IMR-90 (cell line): ENCODE measurements around the gene ARMC3. TPM values are rescaled to one million over a fixed set of nuclear protein-coding genes. Genes with fewer than 3 reads are reported as not detected.

Experiments
- ATAC-seq: fragments of 200-7000 bp; cut with Tn5 transposase; 2 replicates; pipeline ENCODE4 v1.9.1; 2020; ENCODE audit warnings: low read depth, mild to moderate bottlenecking, moderate library complexity
- BruUV-seq: library from RNA; stranded (reverse); fragments of 400-500 nt; replicated peaks from 2 replicates; lab custom pipeline; 2021; lab: Mats Ljungman, UMichigan
- CTCF ChIA-PET: fragments of 300-600 bp; formaldehyde crosslinking; extraction: SDS; loops from one replicate; lab custom pipeline; 2021; ENCODE audit warnings: antibody characterized with exemption; lab: Yijun Ruan, JAX
- POLR2A ChIA-PET: fragments of 300-600 bp; sonication (Branson Sonifier 250); formaldehyde crosslinking; loops from one replicate; lab custom pipeline; 2022; ENCODE audit warnings: antibody characterized with exemption; ENCODE audit not compliant: unreplicated experiment; lab: Charles Lee
- DNase-seq: peaks from one replicate; pipeline ENCODE4 v3.0.0; 2013
- H2AFZ ChIP-seq: replicated peaks from 2 replicates; pipeline ENCODE3; 2013; ENCODE audit warnings: low read length, mild to moderate bottlenecking; ENCODE audit not compliant: poor library complexity
- H2AK5ac ChIP-seq: 2 replicates; pipeline ENCODE4 v1.6.1; 2013; ENCODE audit warnings: low read depth, low read length, inconsistent platforms
- H2AK9ac ChIP-seq: replicated peaks from 2 replicates; pipeline ENCODE3; 2013; ENCODE audit warnings: mild to moderate bottlenecking, low read depth, low read length, moderate library complexity; ENCODE audit not compliant: poor library complexity
- H2BK120ac ChIP-seq: 2 replicates; pipeline ENCODE4 v1.6.1; 2013; ENCODE audit warnings: low read depth, low read length, inconsistent platforms
- H2BK15ac ChIP-seq: 3 replicates; pipeline ENCODE4 v1.6.1; 2013; ENCODE audit warnings: low read depth, low read length, inconsistent platforms
- H2BK20ac ChIP-seq: 2 replicates; pipeline ENCODE4 v1.6.1; 2013; ENCODE audit warnings: low read depth, mild to moderate bottlenecking, inconsistent platforms, low read length, moderate library complexity
- H2BK5ac ChIP-seq: 2 replicates; pipeline ENCODE4 v1.6.1; 2013; ENCODE audit warnings: mild to moderate bottlenecking, low read depth, low read length, inconsistent platforms; ENCODE audit not compliant: poor library complexity, severe bottlenecking
- H3K14ac ChIP-seq: replicated peaks from 2 replicates; pipeline ENCODE4 v1.6.1; 2013; ENCODE audit warnings: low read depth, low read length, inconsistent platforms
- H3K18ac ChIP-seq: 2 replicates; pipeline ENCODE4 v1.6.1; 2013; ENCODE audit warnings: low read depth, low read length, control low read depth
- H3K23ac ChIP-seq: 2 replicates; pipeline ENCODE4 v1.6.1; 2013; ENCODE audit warnings: low read depth, low read length, inconsistent platforms
- H3K27ac ChIP-seq: 2 replicates; pipeline ENCODE4 v1.5.1; 2013; ENCODE audit warnings: mild to moderate bottlenecking, control low read depth, low read length; ENCODE audit not compliant: insufficient read depth
- H3K27me3 ChIP-seq: 2 replicates; pipeline ENCODE4 v1.6.1; 2013; ENCODE audit warnings: low read length; ENCODE audit not compliant: control insufficient read depth, insufficient read depth
- H3K36me3 ChIP-seq: 2 replicates; pipeline ENCODE4 v1.6.1; 2013; ENCODE audit warnings: low read length, mixed read lengths; ENCODE audit not compliant: control insufficient read depth, insufficient read depth
- H3K4ac ChIP-seq: 2 replicates; pipeline ENCODE4 v1.6.1; 2013; ENCODE audit warnings: low read depth, low read length, inconsistent platforms
- H3K4me1 ChIP-seq: 2 replicates; pipeline ENCODE4 v1.6.1; 2013; ENCODE audit warnings: low read length, mixed read lengths; ENCODE audit not compliant: control insufficient read depth, insufficient read depth
- H3K4me2 ChIP-seq: 2 replicates; pipeline ENCODE4 v1.6.1; 2013; ENCODE audit warnings: low read depth, mild to moderate bottlenecking, control low read depth, low read length, moderate library complexity
- H3K4me3 ChIP-seq: 2 replicates; pipeline ENCODE4 v1.5.1; 2013; ENCODE audit warnings: low read depth, mild to moderate bottlenecking, control low read depth, low read length, moderate library complexity; ENCODE audit not compliant: insufficient read depth
- H3K56ac ChIP-seq: 2 replicates; pipeline ENCODE4 v1.6.1; 2013; ENCODE audit warnings: low read length, inconsistent platforms; ENCODE audit not compliant: insufficient read depth; ENCODE audit errors: extremely low read depth
- H3K79me1 ChIP-seq, 2 experiments: 2 replicates each; pipeline ENCODE4 v1.6.1; 2013; ENCODE audit warnings: low read length in 2 of 2, inconsistent platforms in 1 of 2, low read depth in 1 of 2
- H3K9ac ChIP-seq: 2 replicates; pipeline ENCODE4 v1.6.1; 2013; ENCODE audit warnings: low read depth, low read length, control low read depth
- H3K9me1 ChIP-seq: 2 replicates; pipeline ENCODE4 v1.6.1; 2013; ENCODE audit warnings: low read length, inconsistent platforms; ENCODE audit not compliant: insufficient read depth
- H3K9me3 ChIP-seq: 2 replicates; pipeline ENCODE4 v1.6.1; 2013; ENCODE audit warnings: low read length; ENCODE audit not compliant: control insufficient read depth, insufficient read depth
- H4K20me1 ChIP-seq: 2 replicates; pipeline ENCODE4 v1.6.1; 2013; ENCODE audit warnings: low read length, inconsistent platforms; ENCODE audit not compliant: insufficient read depth
- H4K5ac ChIP-seq: 2 replicates; pipeline ENCODE4 v1.6.1; 2013; ENCODE audit warnings: mild to moderate bottlenecking, low read depth, low read length, control low read depth
- H4K8ac ChIP-seq, 2 experiments: 2 replicates each; pipeline ENCODE4 v1.6.1; 2013; ENCODE audit warnings: low read depth in 2 of 2, low read length in 2 of 2, control low read depth in 1 of 2, inconsistent platforms in 1 of 2
- H4K91ac ChIP-seq: 2 replicates; pipeline ENCODE4 v1.6.1; 2013; ENCODE audit warnings: low read depth, low read length, inconsistent platforms; ENCODE audit not compliant: insufficient read depth
- CEBPB ChIP-seq: IDR thresholded peaks from 2 replicates; pipeline ENCODE4 v1.6.1; 2012; ENCODE audit warnings: low read depth, low read length, improper control_type of control experiment
- CHD1 ChIP-seq: IDR thresholded peaks from 2 replicates; pipeline ENCODE4 v1.6.1; 2012; ENCODE audit warnings: low read depth, low read length, improper control_type of control experiment
- CTCF ChIP-seq: conservative IDR thresholded peaks from 2 replicates; pipeline ENCODE4 v1.5.1; 2012; ENCODE audit warnings: mild to moderate bottlenecking, low read depth, low read length, improper control_type of control experiment
- ELK1 ChIP-seq: fragments of 150-350 bp; IDR thresholded peaks from 2 replicates; pipeline ENCODE4 v1.6.1; 2016; ENCODE audit warnings: low read depth, mild to moderate bottlenecking, low read length, moderate library complexity, borderline replicate concordance
- FOS ChIP-seq: fragments of 150-350 bp; IDR thresholded peaks from 2 replicates; pipeline ENCODE4 v1.6.1; 2016; ENCODE audit warnings: low read depth, low read length
- MAFK ChIP-seq: IDR thresholded peaks from 2 replicates; pipeline ENCODE4 v1.6.1; 2012; ENCODE audit warnings: low read depth, low read length, improper control_type of control experiment
- NFE2L2 ChIP-seq: fragments of 150-350 bp; IDR thresholded peaks from 2 replicates; pipeline ENCODE4 v1.6.1; 2016; ENCODE audit warnings: low read depth, mild to moderate bottlenecking, low read length
- RFX5 ChIP-seq: IDR thresholded peaks from 2 replicates; pipeline ENCODE4 v1.8.0; 2012; ENCODE audit warnings: low read depth, mild to moderate bottlenecking, low read length, moderate library complexity
- USF2 ChIP-seq: fragments of 150-350 bp; IDR thresholded peaks from 2 replicates; pipeline ENCODE4 v1.6.1; 2017; ENCODE audit warnings: mild to moderate bottlenecking, antibody characterized with exemption, low read length, low read depth
- WGBS, 2 experiments: methylation state at CpG; one replicate each; pipeline versions ENCODE4 v1.1.5 to v1.1.7; 2013; ENCODE audit warnings: missing lambda C conversion rate in 2 of 2; ENCODE audit not compliant: insufficient read length in 1 of 2; ENCODE audit errors: extremely low coverage in 2 of 2; 5-methylcytosine and 5-hydroxymethylcytosine counted together
- dilution Hi-C: fragments of 300-500 bp; cut with HindIII; formaldehyde crosslinking; loops from one replicate; pipeline ENCODE4 v1.14.3; 2018; ENCODE audit warnings: low sequenced_read_pairs; ENCODE audit not compliant: unreplicated experiment
- in situ Hi-C: fragments of 300-500 bp; cut with MboI; formaldehyde crosslinking; loops from 3 replicates; pipeline ENCODE4 v1.14.3; 2019; ENCODE audit warnings: low sequenced_read_pairs, inconsistent platforms, mixed read lengths
- intact Hi-C: fragments of 100-400 bp; cut with micrococcal nuclease; formaldehyde crosslinking; loops from 2 replicates; pipeline ENCODE4 v1.10.0; 2022
- polyA plus RNA-seq, 3 experiments: library from polyadenylated mRNA; depleted of rRNA; stranded (reverse); fragments of >200 nt; gene quantifications; 2 replicates each; pipeline ENCODE4 v1.2.3, GENCODE V29; 2012; ENCODE audit warnings: low replicate concordance in 1 of 3
- total RNA-seq: library from RNA; depleted of rRNA; stranded (reverse); fragments of >200 nt; gene quantifications from 2 replicates; pipeline ENCODE4 v1.2.3, GENCODE V29; 2012

Gene ARMC3
- total and polyA plus RNA-seq, 2 of the 4 experiments (the other 2 are of a cell fraction), result not detected

- H2BK20ac ChIP-seq, result no peak overlapping the region
- H3K36me3 ChIP-seq, result no peaks in the 10 kb centered on the region
- H2BK5ac ChIP-seq, result no peak overlapping the region
- H3K27me3 ChIP-seq, result peaks cover 6% of the 10 kb centered on the region; the same call in 1 of the 2 replicates
- ChIA-PET CTCF (interaction anchor here (0.6 kb wide), 1 partner anchor 271 kb away, joined by 3 read pairs; no protein-coding TSS in a partner anchor), POLR2A (no interaction called here)
- DNase-seq (no peak), ATAC-seq (no peak)
- no peaks in the 10 kb centered on the region for H3K4me1 ChIP-seq
- no peak overlapping the region for H3K27ac ChIP-seq
- H4K20me1 ChIP-seq, result no peaks in the 10 kb centered on the region
- H2AK9ac ChIP-seq, result no peak overlapping the region
- H3K56ac ChIP-seq, result no peak overlapping the region
- in situ Hi-C loops (loop anchor here (25.0 kb wide), 1 partner anchor 1491 kb away; no protein-coding TSS in a partner anchor), dilution Hi-C loops (no loop called here), intact Hi-C loops (loop anchor here (2.0 kb wide), 1 partner anchor 403 kb away; no protein-coding TSS in a partner anchor)
- no peak overlapping the region for H3K4ac ChIP-seq
- no peak overlapping the region for H4K5ac ChIP-seq
- H3K9me1 ChIP-seq, result no peaks in the 10 kb centered on the region
- H3K18ac ChIP-seq, result no peak overlapping the region
- H3K14ac ChIP-seq, result no peak overlapping the region
- H4K8ac ChIP-seq, result no peak overlapping the region
- H3K4me3 ChIP-seq, result no peak overlapping the region
- no peak overlapping the region for H2BK15ac ChIP-seq
- TF ChIP-seq ELK1, result no peak
- TF ChIP-seq CHD1, result no peak
- no peak for TF ChIP-seq NFE2L2
- TF ChIP-seq CTCF, result no peak
- TF ChIP-seq CEBPB, result no peak
- TF ChIP-seq MAFK, result no peak
- no peak for TF ChIP-seq RFX5
- no peak for TF ChIP-seq FOS
- no peak for TF ChIP-seq USF2
- no peak overlapping the region for H2AFZ ChIP-seq
- H3K9me3 ChIP-seq, result no peaks in the 10 kb centered on the region
- H3K9ac ChIP-seq, result no peak overlapping the region
- no peak overlapping the region for H3K4me2 ChIP-seq
- H2AK5ac ChIP-seq, result no peak overlapping the region
- no CpG with 5 or more reads among the region's 2 CpGs for WGBS, 2 experiments
- H3K79me1 ChIP-seq, result no peaks in the 10 kb centered on the region
- no peak overlapping the region for H4K91ac ChIP-seq
- no peak overlapping the region for H2BK120ac ChIP-seq
- BruUV-seq, result no TSS peak
- H3K23ac ChIP-seq, result no peak overlapping the region
These were observed 50.4 kb downstream of the ARMC3 start for GRCh38 chr10:22978287-22978686.
